Nephron (organoid): ENCODE data around the gene ZEB2.

Experiments used
- H3K27ac Mint-ChIP-seq, 3 experiments: 2 replicates each; pipeline ENCODE4 v1.8.0; 2020; ENCODE audit warnings: mixed read lengths in 3 of 3, mild to moderate bottlenecking in 2 of 3, moderate library complexity in 1 of 3
- H3K27me3 Mint-ChIP-seq: 2 replicates; pipeline ENCODE4 v1.8.0; 2021; ENCODE audit warnings: low read depth, mild to moderate bottlenecking, moderate library complexity, mixed read lengths
- H3K36me3 Mint-ChIP-seq: 2 replicates; pipeline ENCODE4 v1.8.0; 2020; ENCODE audit warnings: low read depth, mixed read lengths
- H3K4me1 Mint-ChIP-seq: 2 replicates; pipeline ENCODE4 v1.8.0; 2020; ENCODE audit warnings: mixed read lengths
- H3K4me3 Mint-ChIP-seq, 3 experiments: 2 replicates each; pipeline ENCODE4 v1.8.0; 2020; ENCODE audit warnings: mild to moderate bottlenecking in 3 of 3, mixed read lengths in 3 of 3, moderate library complexity in 2 of 3
- H3K9me3 Mint-ChIP-seq: 2 replicates; pipeline ENCODE4 v1.8.0; 2020; ENCODE audit warnings: mixed read lengths
- CTCF ChIP-seq, 3 experiments: fragments of 200-600 bp; sonication (generic); IDR thresholded peaks; one replicate each; pipeline ENCODE4 v1.5.0; 2021; ENCODE audit warnings: antibody characterized with exemption in 3 of 3; ENCODE audit not compliant: unreplicated experiment in 3 of 3

The ZEB2 gene

GRCh38 chr2:144431998-144432397 lies 87.9 kb downstream of the ZEB2 start:
- Mint-ChIP-seq H3K4me3 (peak overlapping the region in 1 of 3 experiments; percentile 25), H3K9me3 (no peaks in the 10 kb centered on the region), H3K27me3 (no peaks in the 10 kb centered on the region), H3K27ac (peak overlapping the region in 1 of 3 experiments; percentile 69), H3K4me1 (peaks cover 22% of the 10 kb centered on the region), H3K36me3 (peaks cover 32% of the 10 kb centered on the region)
- no peak for TF ChIP-seq CTCF (IDR thresholded peaks at IDR 0.05; ENCODE audit: unreplicated experiment in 3 of 3)

- no peak overlapping the region for H3K27ac Mint-ChIP-seq
- peaks cover 24% of the 10 kb centered on the region for H3K4me1 Mint-ChIP-seq
- H3K4me3 Mint-ChIP-seq: no peak overlapping the region
- H3K9me3 Mint-ChIP-seq: no peaks in the 10 kb centered on the region
- H3K27me3 Mint-ChIP-seq: no peaks in the 10 kb centered on the region
- no peak for TF ChIP-seq CTCF (IDR thresholded peaks at IDR 0.05; ENCODE audit: unreplicated experiment in 3 of 3)
- H3K36me3 Mint-ChIP-seq: peaks cover 33% of the 10 kb centered on the region
Observed at GRCh38 chr2:144431392-144431783, 88.5 kb downstream of the ZEB2 start.

DNA sequence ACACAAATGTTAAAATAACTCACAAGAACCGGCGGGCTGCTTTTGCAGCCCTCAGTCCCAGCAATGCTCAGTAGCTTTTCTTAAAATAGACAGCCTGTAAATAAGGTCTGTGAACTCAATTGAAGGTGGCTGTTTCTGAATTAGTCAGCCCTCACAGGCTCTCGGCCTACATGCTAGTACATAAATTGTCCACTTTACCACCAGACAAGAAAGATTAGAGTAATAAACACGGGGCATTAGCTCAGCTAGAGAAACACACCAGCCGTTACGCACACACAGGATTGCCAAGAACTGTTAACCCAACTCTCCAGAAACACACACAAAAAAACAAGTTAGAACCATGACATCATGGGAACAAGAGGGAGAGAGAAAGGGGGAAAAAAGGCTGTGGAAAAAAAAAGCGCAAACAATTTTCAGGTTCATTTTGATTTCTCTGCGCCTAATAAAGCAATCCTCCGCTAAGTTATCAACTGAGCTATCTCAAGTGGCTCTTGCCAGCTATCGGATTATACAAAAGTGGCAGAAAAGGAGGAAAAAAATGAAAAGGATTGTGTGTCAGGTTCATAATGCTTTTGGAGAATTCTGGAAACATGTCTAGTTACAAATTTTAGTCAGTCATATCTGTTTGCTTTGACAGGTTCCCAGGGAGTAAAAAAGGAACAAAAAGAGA lies 89.1 kb downstream of the ZEB2 start:
- peaks cover 28% of the 10 kb centered on the region for H3K4me1 Mint-ChIP-seq
- H3K36me3 Mint-ChIP-seq: peaks cover 33% of the 10 kb centered on the region
- no peak overlapping the region for H3K4me3 Mint-ChIP-seq
- no peaks in the 10 kb centered on the region for H3K27me3 Mint-ChIP-seq
- TF ChIP-seq CTCF (IDR thresholded peaks at IDR 0.05; ENCODE audit: unreplicated experiment in 3 of 3): no peak
- no peak overlapping the region for H3K27ac Mint-ChIP-seq
- no peaks in the 10 kb centered on the region for H3K9me3 Mint-ChIP-seq

DNA sequence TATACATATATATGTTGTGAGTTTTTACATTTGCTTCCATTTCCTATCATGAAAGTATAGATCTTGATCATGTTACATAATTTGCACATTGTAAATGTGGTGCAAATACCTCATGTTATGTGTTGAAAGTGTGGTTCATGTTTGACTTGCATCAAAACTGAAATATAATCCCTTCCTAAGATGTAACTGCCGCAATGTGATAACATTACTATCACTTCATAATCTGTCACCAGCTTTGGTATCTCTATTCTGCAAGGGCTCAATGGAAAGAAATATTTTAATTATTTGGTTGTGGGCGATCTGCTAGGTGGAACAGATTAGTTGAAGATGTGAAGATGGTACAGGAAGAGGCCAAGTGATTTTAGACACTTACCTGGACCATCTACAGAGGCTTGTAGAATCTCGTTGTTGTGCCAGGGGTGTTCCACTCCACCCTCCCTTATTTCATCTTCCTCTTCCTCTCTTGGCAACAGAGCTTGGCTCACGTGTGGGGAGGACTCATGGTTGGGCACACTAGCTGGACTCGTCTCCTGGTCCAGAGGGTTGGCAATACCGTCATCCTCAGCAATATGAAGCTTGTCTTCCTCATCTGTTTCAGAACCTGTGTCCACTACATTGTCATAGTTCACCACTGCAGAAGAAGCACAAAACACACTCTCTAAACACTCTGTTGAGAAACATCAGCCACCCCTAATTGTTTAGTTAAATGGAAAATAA lies 90.4 kb downstream of the ZEB2 start:
- no peaks in the 10 kb centered on the region for H3K27me3 Mint-ChIP-seq
- TF ChIP-seq CTCF (IDR thresholded peaks at IDR 0.05; ENCODE audit: unreplicated experiment in 3 of 3): no peak
- no peak overlapping the region for H3K27ac Mint-ChIP-seq
- no peaks in the 10 kb centered on the region for H3K9me3 Mint-ChIP-seq
- peaks cover 29% of the 10 kb centered on the region for H3K36me3 Mint-ChIP-seq
- H3K4me3 Mint-ChIP-seq: no peak overlapping the region
- H3K4me1 Mint-ChIP-seq: peaks cover 23% of the 10 kb centered on the region

DNA sequence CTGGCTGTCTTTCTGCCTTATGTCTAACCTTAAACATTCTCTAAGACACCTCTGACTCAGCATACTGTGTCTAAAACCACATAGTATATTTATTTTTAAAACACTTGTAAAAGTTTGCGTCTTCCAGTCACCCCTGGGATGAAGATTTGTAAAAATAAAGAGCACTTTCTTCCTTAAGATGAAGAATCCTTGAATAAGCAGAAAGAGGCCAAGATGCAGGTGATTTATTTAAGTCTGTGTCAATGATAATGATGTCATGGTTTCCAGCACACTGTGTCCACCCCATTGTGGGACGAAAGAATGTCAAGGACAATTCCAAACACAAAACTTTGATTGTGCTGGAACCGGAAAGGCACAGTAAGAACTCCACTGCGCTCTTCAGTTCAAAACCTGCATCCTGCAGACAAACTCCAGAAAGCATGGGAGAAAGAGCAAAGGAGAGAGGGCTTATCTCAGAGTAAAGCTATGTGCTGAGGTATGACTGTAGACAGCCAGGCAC lies 92.9 kb downstream of the ZEB2 start:
- Mint-ChIP-seq H3K4me1 (peaks cover 23% of the 10 kb centered on the region), H3K36me3 (peaks cover 44% of the 10 kb centered on the region), H3K9me3 (no peaks in the 10 kb centered on the region), H3K27ac (peak overlapping the region in 2 of 3 experiments; percentile 69 to 84), H3K27me3 (no peaks in the 10 kb centered on the region), H3K4me3 (peak overlapping the region in 2 of 3 experiments; percentile 57 to 75)
- TF ChIP-seq CTCF (IDR thresholded peaks at IDR 0.05; ENCODE audit: unreplicated experiment in 3 of 3): no peak
